ENCODE measurements around the gene MPP7.

The MPP7 gene

DNA sequence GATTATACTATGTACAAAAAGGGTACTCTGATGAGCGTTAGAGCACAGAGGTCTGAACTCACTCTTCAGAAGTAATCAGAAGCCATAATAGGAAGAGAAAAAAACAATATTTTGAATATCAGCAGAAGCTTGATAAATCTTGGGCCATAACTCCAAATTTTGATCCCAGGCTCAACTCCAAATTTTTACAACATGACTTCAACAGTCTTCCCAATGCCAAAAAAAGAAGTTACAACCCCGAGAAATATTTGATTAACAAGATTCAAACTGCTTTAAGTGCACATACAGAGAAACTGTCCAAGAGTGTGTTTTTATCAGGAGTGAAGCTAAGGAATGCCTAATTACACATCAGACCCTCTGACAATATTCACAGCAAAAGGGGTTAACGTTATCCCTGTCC, 7.5 kb downstream of the MPP7 start:
- DNase-seq (ENCODE audit: extremely low read depth, insufficient read length), result no peak
- H3K4me3 ChIP-seq (replicated peaks; ENCODE audit: low read depth, low read length), result no peak overlapping the region
- no peaks in the 10 kb centered on the region for H3K36me3 ChIP-seq (ENCODE audit: control insufficient read depth, insufficient read depth, low read length)
- no peaks in the 10 kb centered on the region for H3K27me3 ChIP-seq (replicated peaks; ENCODE audit: control insufficient read depth, insufficient read depth, low read length)
- TF ChIP-seq, protein P1, sequence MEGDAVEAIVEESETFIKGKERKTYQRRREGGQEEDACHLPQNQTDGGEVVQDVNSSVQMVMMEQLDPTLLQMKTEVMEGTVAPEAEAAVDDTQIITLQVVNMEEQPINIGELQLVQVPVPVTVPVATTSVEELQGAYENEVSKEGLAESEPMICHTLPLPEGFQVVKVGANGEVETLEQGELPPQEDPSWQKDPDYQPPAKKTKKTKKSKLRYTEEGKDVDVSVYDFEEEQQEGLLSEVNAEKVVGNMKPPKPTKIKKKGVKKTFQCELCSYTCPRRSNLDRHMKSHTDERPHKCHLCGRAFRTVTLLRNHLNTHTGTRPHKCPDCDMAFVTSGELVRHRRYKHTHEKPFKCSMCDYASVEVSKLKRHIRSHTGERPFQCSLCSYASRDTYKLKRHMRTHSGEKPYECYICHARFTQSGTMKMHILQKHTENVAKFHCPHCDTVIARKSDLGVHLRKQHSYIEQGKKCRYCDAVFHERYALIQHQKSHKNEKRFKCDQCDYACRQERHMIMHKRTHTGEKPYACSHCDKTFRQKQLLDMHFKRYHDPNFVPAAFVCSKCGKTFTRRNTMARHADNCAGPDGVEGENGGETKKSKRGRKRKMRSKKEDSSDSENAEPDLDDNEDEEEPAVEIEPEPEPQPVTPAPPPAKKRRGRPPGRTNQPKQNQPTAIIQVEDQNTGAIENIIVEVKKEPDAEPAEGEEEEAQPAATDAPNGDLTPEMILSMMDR (IDR thresholded peaks at IDR 0.05; ENCODE audit: insufficient read depth, low read length, poor library complexity, severe bottlenecking), result no peak

DNA sequence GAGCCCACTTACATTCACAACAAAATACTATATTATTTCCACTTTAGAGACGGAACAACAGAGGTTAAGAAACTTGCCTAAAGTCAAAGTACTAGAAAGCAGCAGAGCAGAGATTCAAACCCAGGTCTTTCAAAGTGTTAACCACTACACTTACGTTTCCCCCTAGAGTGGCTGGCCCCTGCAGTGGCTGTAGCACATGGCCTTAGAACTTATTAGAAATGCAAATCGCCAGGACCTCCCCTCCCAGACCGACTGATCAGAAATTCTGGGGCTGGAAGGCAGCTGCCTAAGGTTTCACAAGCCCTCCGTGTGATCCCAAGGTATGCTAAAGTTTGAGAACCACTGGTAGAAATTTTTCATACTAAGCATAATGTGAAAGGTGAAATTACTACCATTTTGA, 8.1 kb downstream of the MPP7 start:
- TF ChIP-seq, protein P1 (IDR thresholded peaks at IDR 0.05; ENCODE audit: insufficient read depth, low read length, poor library complexity, severe bottlenecking), result no peak
- H3K4me3 ChIP-seq (replicated peaks; ENCODE audit: low read depth, low read length), result no peak overlapping the region
- H3K27me3 ChIP-seq (replicated peaks; ENCODE audit: control insufficient read depth, insufficient read depth, low read length), result no peaks in the 10 kb centered on the region
- no peak for DNase-seq (ENCODE audit: extremely low read depth, insufficient read length)
- H3K36me3 ChIP-seq (ENCODE audit: control insufficient read depth, insufficient read depth, low read length), result no peaks in the 10 kb centered on the region

DNA sequence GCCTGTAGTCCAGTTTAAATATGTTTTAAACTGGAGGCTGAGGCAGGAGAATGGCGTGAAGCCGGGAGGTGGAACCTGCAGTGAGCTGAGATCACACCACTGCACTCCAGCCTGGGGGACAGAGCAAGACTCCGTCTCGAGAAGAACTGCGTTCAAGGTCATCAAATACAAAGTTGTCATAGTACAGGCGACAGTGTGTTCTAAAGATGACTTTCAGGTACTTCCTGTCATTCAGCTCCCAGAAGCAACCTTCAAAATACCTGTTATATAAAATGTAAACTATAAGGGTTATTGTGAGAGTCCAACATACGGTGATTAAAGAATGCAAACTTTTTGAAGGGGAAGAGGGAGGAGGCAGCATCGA, 8.7 kb downstream of the MPP7 start:
- no peak for DNase-seq (ENCODE audit: extremely low read depth, insufficient read length)
- no peak overlapping the region for H3K4me3 ChIP-seq (replicated peaks; ENCODE audit: low read depth, low read length)
- no peaks in the 10 kb centered on the region for H3K27me3 ChIP-seq (replicated peaks; ENCODE audit: control insufficient read depth, insufficient read depth, low read length)
- TF ChIP-seq, protein P1 (IDR thresholded peaks at IDR 0.05; ENCODE audit: insufficient read depth, low read length, poor library complexity, severe bottlenecking), result no peak
- no peaks in the 10 kb centered on the region for H3K36me3 ChIP-seq (ENCODE audit: control insufficient read depth, insufficient read depth, low read length)

DNA sequence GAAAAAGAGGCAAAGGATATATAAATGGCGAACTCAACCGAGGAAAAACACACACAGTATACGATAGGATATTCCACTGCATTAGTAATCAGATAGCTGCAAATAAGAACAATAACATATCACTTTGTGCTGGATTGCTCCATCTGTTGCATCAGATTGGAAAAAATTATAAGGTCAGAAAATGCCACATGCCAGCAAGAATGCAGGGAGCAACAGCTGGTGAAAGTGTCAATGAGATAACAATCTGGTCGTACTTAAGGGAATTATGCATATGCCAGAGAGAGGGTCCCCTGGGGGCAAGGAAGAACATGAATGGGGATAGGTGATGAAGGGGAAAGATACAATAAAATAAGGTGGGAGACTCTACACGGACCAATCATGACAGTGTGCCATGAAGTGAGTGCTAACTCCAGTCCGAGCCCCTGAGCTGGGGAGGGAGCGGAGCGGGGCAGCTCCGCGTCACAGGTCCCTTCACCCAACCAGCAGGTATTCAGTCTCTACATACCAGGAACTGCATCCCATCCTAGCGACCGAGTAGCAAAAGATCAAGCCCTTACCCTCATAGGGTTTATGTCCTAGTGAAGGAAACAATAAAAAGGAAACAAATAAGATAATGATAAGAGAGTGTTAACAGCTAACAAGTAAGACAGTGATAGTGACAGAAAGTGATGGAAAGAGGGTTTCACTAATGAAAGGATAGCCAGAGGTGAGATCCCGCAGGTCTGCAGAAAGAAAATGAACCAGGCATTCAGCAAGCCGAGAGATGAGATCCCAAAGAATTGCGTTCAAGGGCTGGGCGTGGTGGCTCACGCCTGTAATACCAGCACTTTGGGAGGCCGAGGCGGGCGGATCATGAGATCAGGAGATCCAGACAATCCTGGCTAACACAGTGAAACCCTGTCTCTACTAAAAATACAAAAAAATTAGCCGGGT, 9.4 kb downstream of the MPP7 start:
- Histone ChIP-seq H3K27me3 (replicated peaks; ENCODE audit: control insufficient read depth, insufficient read depth, low read length) (no peaks in the 10 kb centered on the region), H3K4me3 (replicated peaks; ENCODE audit: low read depth, low read length) (no peak overlapping the region), H3K36me3 (ENCODE audit: control insufficient read depth, insufficient read depth, low read length) (no peaks in the 10 kb centered on the region)
- TF ChIP-seq, protein P1 (IDR thresholded peaks at IDR 0.05; ENCODE audit: insufficient read depth, low read length, poor library complexity, severe bottlenecking), result no peak
- no peak for DNase-seq (ENCODE audit: extremely low read depth, insufficient read length)

DNA sequence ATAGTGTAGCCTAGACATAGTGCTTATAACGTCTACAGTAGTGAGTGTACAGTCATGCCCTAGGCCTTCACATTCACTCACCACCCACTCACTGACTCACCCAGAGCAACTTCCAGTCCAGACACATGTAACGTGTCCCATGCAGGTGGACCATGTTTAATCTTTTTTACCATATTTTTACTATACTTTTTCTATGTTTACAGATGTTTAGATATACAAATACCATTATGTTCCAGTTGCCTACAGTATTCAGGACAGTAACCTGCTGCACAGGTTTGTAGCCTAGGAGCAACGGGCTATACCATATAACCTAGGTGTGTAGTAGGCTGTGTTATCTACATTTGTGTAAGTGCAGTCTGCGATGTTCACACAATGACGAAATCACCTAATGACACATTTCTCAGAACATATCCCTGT, 11.0 kb downstream of the MPP7 start:
- no peak for DNase-seq (ENCODE audit: extremely low read depth, insufficient read length)
- no peak overlapping the region for H3K4me3 ChIP-seq (replicated peaks; ENCODE audit: low read depth, low read length)
- no peaks in the 10 kb centered on the region for H3K27me3 ChIP-seq (replicated peaks; ENCODE audit: control insufficient read depth, insufficient read depth, low read length)
- H3K36me3 ChIP-seq (ENCODE audit: control insufficient read depth, insufficient read depth, low read length), result no peaks in the 10 kb centered on the region
- TF ChIP-seq, protein P1 (IDR thresholded peaks at IDR 0.05; ENCODE audit: insufficient read depth, low read length, poor library complexity, severe bottlenecking), result no peak

Measured in GM06990 (cell line).